Choroid plexus epithelial cell (primary cell): ENCODE results near the gene EXOSC5.

ENCODE experiments used
- DNase-seq: peaks from one replicate; pipeline ENCODE4 v3.0.0-alpha.2; 2010; ENCODE audit warnings: low read depth
- H3K4me3 ChIP-seq: 2 replicates; pipeline ENCODE4 v1.5.1; 2011; ENCODE audit warnings: low read depth, mild to moderate bottlenecking, control low read depth, low read length, moderate library complexity
- TF ChIP-seq, protein P1 (sequence below): conservative IDR thresholded peaks from 2 replicates; pipeline ENCODE4 v1.5.1; 2011; ENCODE audit warnings: low read depth, mild to moderate bottlenecking, control low read depth, inconsistent platforms, low read length, moderate library complexity

Gene EXOSC5

DNA sequence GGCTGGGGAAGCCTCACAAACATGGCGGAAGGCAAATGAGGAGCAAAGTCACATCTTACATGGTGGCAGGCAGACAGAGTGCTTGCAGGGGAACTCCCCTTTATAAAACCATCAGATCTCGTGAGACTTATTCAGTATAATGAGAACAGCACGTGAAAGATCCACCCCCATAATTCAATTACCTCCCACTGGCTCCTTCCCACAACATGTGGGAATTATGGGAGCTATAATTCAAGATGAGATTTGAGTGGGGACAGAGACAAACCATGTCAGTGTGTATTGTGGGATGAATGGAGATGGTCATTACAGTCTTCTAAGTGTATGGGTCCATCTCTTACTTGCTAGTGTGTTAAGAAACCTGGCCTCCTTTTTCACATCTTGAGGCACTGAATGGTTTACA lies 4.9 kb upstream of the EXOSC5 start:
- DNase-seq, result no peak

DNA sequence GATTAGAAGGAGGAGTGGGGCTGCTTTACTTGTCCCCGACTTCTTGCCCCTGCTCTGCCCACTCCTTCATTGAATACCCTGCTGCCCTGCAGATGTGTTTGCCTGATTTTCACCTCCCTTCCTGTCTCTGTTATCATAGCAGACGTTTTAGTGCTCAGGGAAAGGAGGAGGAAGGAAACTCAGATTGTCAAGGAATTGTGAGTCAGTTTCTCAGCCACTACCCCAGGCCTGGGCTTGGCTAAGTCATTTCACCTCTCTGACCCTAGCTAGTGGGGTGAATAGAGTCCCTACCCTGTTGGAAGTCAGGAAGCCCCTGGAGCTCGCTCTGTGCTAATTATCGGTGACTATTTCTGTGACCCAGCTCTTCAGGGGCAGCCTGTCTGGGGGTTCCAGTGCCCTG lies 4.3 kb upstream of the EXOSC5 start:
- no peak for DNase-seq
- no peak overlapping the region for H3K4me3 ChIP-seq
- TF ChIP-seq, protein P1, sequence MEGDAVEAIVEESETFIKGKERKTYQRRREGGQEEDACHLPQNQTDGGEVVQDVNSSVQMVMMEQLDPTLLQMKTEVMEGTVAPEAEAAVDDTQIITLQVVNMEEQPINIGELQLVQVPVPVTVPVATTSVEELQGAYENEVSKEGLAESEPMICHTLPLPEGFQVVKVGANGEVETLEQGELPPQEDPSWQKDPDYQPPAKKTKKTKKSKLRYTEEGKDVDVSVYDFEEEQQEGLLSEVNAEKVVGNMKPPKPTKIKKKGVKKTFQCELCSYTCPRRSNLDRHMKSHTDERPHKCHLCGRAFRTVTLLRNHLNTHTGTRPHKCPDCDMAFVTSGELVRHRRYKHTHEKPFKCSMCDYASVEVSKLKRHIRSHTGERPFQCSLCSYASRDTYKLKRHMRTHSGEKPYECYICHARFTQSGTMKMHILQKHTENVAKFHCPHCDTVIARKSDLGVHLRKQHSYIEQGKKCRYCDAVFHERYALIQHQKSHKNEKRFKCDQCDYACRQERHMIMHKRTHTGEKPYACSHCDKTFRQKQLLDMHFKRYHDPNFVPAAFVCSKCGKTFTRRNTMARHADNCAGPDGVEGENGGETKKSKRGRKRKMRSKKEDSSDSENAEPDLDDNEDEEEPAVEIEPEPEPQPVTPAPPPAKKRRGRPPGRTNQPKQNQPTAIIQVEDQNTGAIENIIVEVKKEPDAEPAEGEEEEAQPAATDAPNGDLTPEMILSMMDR, result no peak

More for the DNA sequence above, 4.9 kb upstream of the EXOSC5 start:
- TF ChIP-seq, protein P1, result no peak
- no peak overlapping the region for H3K4me3 ChIP-seq

DNA sequence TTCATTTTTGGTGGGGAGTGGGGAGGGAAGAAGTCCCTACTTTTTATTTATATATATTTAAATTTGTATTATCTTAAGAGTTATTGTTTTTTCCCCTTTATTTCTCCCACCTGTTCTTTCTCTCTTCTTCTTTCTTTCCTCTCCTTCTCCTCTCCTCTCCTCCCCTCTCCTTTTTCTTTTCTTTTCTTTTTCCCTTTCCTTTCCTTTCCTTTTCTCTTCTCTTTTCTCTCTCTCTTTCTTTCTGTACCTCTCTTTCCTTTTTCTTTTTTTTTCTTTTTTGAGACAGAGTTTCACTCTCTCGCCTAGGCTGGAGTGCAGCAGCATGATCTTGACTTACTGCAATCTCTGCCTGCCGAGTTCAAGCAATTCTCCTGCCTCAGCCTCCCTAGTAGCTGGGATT lies 2.4 kb upstream of the EXOSC5 start:
- no peak overlapping the region for H3K4me3 ChIP-seq
- TF ChIP-seq, protein P1, result no peak
- no peak for DNase-seq

DNA sequence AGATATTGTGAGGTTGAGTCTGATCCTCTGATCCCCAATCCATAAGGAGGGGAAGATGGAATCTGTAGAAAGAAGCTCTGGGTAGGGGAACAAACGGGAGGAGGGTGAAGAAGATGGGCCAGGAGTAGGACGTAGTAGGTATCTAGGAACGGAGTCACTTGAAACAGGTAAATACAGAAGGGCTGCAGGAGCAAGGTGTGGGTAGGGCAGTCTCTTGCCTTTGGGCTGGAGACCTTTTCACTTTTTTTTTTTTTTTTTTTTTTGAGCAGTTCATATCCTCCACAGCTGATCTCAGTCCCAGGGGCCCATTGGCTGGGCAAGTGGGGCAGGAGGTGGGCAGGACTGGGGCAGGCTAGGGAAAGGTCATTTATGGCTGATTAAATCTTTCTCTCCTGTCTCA lies 1.9 kb upstream of the EXOSC5 start:
- TF ChIP-seq, protein P1, result no peak
- no peak overlapping the region for H3K4me3 ChIP-seq
- DNase-seq, result no peak

DNA sequence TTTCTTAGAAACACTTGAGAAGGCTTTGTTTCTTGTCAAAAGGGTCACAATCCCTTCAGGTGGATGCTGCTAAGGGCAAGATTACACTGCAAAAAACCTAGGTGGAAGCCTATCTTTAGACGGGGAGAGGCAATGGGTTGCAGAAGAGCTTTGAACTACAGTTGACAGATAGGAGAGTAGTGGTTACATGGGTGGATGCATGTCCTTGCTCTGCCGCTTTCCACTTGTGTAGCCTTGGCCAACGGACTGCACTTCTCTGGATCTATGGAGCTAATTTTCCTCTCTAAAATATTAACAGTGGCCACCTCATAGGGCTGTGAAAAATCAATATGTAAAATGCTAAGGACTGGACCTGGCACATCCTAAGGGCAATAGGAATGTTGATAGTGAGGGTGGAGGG lies 1.4 kb upstream of the EXOSC5 start:
- DNase-seq, result no peak
- peak overlapping the region; percentile 83 for H3K4me3 ChIP-seq
- TF ChIP-seq, protein P1, result no peak

DNA sequence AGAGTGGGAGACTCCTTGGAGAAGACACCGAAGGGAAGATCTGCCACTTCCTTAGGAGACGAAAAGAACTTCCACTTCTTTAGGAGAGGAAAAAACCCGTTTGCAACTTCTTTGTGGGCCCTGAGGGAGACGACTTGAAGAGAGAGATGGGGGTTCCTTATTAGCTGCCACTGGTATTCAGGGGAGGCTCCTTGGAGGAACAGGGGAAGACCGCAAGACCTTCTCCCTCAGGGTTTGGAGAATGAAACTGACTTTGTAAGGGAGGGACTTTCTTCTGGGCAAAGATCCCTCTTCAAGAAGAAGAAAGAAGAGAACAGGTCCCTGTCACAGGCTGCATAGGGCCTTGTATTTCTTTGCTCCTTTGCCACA lies 875 bp upstream of the EXOSC5 start:
- no peak for DNase-seq

DNA sequence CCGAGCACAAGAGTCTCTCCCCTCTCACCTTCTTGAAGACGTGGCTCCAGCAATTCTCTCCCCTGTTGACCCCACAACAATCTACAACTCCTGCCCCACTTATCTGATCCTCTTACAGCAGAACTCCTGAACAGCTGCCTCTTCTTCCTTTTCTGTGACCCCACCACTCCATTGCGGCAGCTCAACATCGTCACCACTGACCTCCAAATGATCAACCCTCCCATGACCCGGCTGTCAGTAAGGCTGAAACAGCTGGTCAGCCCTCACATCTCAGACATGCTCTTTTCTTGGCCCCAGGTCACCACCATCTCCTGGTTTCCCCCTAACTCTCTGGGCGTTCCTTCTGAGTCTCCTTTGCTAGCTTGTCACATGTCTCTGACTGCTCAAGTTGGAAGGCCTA lies 1.8 kb downstream of the EXOSC5 start:
- DNase-seq, result no peak
- no peak overlapping the region for H3K4me3 ChIP-seq
- TF ChIP-seq, protein P1, result no peak

More for the DNA sequence above, 875 bp upstream of the EXOSC5 start:
- peak overlapping the region; percentile 83 for H3K4me3 ChIP-seq
- TF ChIP-seq, protein P1, result no peak
